GM12865 (cell line): ENCODE measurements around the gene SHANK3.

Experiments used
- DNase-seq: peaks from one replicate; pipeline ENCODE4 v3.0.0; 2010; ENCODE audit warnings: low read depth
- H3K4me3 ChIP-seq: 2 replicates; pipeline ENCODE4 v1.5.1; 2011; ENCODE audit warnings: mild to moderate bottlenecking, low read depth, low read length, control low read depth
- CTCF ChIP-seq: IDR thresholded peaks from 2 replicates; pipeline ENCODE4 v1.5.1; 2011; ENCODE audit warnings: low read length, control low read depth, low read depth, inconsistent platforms; ENCODE audit not compliant: insufficient read depth; ENCODE audit errors: missing control alignments

SHANK3 gene

GRCh38 chr22:50697667-50698506 is 25.3 kb downstream of the SHANK3 start:
- TF ChIP-seq CTCF, result no peak
- no peak for DNase-seq
- no peak overlapping the region for H3K4me3 ChIP-seq

GRCh38 chr22:50698546-50698945 is 25.9 kb downstream of the SHANK3 start:
- no peak for TF ChIP-seq CTCF
- DNase-seq, result no peak
- H3K4me3 ChIP-seq, result no peak overlapping the region

- DNase-seq, result no peak
- TF ChIP-seq CTCF, result no peak
- H3K4me3 ChIP-seq, result no peak overlapping the region
These were observed 26.6 kb downstream of the SHANK3 start for GRCh38 chr22:50699001-50699755.

GRCh38 chr22:50699756-50700386 is 27.2 kb downstream of the SHANK3 start:
- DNase-seq, result peak; percentile 20
- peak; percentile 28 for TF ChIP-seq CTCF
- no peak overlapping the region for H3K4me3 ChIP-seq

- H3K4me3 ChIP-seq, result no peak overlapping the region
- TF ChIP-seq CTCF, result no peak
- no peak for DNase-seq
These were observed 27.9 kb downstream of the SHANK3 start for GRCh38 chr22:50700387-50701075.

- TF ChIP-seq CTCF, result no peak
- no peak overlapping the region for H3K4me3 ChIP-seq
These were observed 28.4 kb downstream of the SHANK3 start for GRCh38 chr22:50701076-50701419.

More at GRCh38 chr22:50701076-50701419, 28.4 kb downstream of the SHANK3 start:
- DNase-seq, result no peak
